ENCODE results near the gene SMIM8.

SMIM8 gene, protein sequence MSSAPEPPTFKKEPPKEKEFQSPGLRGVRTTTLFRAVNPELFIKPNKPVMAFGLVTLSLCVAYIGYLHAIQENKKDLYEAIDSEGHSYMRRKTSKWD

DNA sequence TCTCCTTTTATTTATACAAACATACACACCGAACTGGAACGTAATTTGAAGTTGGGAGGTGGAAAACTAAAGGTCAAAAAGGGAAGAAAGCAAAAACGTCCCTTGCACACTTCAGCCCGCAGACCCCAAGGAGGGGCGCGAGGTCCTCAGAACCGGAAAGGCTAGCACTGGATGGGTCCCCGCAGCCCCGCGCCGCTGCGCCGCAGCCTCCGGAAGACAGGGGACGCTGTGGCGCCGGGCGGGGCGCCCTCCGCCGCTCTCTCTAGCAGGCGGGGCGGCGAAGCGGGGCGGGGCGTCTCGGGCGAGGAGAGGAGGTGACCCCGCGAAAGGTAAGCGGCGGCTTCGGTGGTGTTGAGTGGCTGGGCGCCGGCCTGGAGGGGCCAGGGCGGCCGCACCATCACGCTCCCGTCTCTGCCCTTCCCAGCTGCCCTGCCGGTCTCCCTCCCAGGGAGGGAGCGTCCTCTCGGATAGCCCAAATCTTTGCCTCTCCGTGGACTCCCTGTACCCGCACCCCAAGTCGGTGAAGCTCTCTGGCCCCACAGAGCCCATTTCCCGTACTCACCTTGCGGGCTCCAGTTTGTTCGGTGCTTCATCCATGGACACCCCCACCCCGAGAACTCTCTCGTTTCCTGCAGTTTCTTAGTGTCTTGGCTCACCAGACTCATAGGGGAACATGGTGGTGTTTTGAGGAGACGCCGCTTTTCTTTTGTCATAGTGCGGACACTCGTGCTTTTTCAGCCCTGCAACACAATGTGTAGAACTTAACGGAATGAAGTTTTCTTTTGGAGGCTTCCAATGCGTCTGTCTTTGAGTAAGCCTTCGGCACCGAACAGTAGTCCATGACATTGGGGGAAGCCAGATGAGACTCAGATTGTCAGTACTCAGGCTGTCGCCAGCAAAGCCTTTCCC lies at the start of gene SMIM8:
SMIM8 (plus strand) TSS at position 285 of the 909 bp plus-strand sequence. CDS start 14,444 bp downstream, outside the sequence.
- no peak for DNase-seq (ENCODE audit: extremely low read depth, low read depth)
- TF ChIP-seq, protein P1, sequence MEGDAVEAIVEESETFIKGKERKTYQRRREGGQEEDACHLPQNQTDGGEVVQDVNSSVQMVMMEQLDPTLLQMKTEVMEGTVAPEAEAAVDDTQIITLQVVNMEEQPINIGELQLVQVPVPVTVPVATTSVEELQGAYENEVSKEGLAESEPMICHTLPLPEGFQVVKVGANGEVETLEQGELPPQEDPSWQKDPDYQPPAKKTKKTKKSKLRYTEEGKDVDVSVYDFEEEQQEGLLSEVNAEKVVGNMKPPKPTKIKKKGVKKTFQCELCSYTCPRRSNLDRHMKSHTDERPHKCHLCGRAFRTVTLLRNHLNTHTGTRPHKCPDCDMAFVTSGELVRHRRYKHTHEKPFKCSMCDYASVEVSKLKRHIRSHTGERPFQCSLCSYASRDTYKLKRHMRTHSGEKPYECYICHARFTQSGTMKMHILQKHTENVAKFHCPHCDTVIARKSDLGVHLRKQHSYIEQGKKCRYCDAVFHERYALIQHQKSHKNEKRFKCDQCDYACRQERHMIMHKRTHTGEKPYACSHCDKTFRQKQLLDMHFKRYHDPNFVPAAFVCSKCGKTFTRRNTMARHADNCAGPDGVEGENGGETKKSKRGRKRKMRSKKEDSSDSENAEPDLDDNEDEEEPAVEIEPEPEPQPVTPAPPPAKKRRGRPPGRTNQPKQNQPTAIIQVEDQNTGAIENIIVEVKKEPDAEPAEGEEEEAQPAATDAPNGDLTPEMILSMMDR (IDR thresholded peaks at IDR 0.05; ENCODE audit: low read depth, low read length, missing control alignments), result peak; percentile 99
- H3K4me3 ChIP-seq (replicated peaks; ENCODE audit: low read depth, low read length), result peak within 1 kb of the TSS; percentile 78

DNA sequence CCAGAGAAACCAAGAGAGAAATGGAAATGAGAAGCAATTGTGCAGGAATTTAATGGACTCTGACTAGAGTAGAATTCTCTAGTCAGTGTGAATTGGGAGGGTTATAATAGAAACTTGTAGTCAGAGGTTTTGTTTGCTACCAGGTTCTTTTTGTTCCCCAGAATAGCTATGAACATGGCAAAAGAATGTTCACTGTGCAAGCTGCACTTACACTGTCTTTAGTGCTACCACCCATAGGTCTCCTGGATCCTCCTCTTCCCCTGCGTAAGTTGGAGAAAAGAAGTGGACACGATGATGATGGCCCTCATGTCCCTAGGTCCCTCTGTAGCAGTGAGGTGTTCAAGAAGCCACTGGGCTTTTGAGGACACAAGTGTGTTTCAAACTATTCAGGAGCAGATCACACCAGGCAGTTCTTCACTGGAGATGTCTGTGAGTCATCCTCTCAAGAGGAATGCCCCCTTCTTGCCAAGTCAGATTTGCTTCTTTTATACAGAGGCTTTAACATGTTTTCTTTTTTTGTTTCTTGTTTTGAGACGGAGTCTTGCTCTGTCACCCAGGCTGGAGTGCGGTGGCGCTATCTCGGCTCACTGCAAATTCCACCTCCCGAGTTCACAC lies 47.6 kb upstream of the SMIM8 start:
- H3K4me3 ChIP-seq (replicated peaks; ENCODE audit: low read depth, low read length), result no peak overlapping the region

DNA sequence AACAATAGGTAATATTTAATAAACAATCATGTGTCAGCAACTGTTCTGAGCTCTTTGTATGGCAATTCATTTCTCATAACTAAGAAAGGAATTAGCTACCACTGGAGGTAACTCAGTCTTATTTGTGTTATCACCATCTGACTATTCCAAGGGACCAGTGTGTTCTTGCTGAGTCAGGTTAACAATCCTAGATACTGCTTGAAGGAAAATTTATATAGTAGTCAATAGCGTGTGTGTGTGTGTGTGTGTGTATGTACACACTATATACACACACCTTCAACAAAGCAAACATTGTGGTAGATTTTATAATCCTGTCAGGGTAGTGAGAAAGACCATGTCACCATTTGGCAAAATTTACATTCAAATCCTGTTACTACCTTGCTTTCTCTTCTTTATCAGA lies 45.8 kb upstream of the SMIM8 start:
- no peak overlapping the region for H3K4me3 ChIP-seq (replicated peaks; ENCODE audit: low read depth, low read length)
- no peak for DNase-seq (ENCODE audit: extremely low read depth, low read depth)
- TF ChIP-seq, protein P1 (IDR thresholded peaks at IDR 0.05; ENCODE audit: low read depth, low read length, missing control alignments), result no peak

More for the DNA sequence above, 47.6 kb upstream of the SMIM8 start:
- TF ChIP-seq, protein P1 (IDR thresholded peaks at IDR 0.05; ENCODE audit: low read depth, low read length, missing control alignments), result no peak
- DNase-seq (ENCODE audit: extremely low read depth, low read depth), result peak; percentile 21

DNA sequence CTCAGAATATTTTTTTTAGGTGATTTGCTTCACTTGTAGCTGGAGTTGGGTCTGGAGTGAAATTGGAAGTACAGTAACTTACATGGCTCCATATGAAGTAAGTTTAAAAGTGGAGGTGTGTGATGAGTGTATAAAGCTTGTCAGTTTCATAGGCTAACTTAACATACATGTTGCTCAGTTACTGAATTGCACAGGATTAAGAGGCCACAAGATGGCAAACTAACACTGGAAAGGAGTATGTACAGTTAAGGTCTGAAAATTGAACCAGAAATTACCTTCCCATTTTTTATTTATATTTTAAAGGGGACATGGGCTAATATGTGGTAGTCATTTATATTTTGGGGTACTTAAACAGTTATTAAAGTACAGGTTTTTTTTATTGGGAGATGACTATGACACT lies 45.3 kb upstream of the SMIM8 start:
- TF ChIP-seq, protein P1 (IDR thresholded peaks at IDR 0.05; ENCODE audit: low read depth, low read length, missing control alignments), result peak; percentile 20
- no peak for DNase-seq (ENCODE audit: extremely low read depth, low read depth)
- no peak overlapping the region for H3K4me3 ChIP-seq (replicated peaks; ENCODE audit: low read depth, low read length)

DNA sequence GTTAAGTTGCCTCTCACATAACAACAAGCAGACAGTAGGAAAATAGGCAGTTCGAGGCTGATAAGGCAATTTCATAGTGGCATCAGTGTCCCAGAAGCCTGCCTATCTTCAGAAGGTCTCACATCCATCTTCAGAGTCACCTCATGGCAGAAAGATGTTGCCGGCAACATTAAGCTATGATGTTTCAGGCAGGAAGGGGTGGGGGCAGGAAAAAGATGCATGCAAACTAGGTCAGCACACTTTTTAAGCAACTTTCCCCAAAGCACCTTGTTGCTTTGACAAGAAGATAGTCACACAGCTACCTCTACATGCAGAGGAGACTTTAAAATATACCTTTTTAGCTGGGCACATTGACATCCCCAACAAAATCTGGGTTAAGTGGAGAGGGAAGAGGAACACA lies 43.2 kb upstream of the SMIM8 start:
- no peak for DNase-seq (ENCODE audit: extremely low read depth, low read depth)
- TF ChIP-seq, protein P1 (IDR thresholded peaks at IDR 0.05; ENCODE audit: low read depth, low read length, missing control alignments), result no peak
- H3K4me3 ChIP-seq (replicated peaks; ENCODE audit: low read depth, low read length), result no peak overlapping the region

DNA sequence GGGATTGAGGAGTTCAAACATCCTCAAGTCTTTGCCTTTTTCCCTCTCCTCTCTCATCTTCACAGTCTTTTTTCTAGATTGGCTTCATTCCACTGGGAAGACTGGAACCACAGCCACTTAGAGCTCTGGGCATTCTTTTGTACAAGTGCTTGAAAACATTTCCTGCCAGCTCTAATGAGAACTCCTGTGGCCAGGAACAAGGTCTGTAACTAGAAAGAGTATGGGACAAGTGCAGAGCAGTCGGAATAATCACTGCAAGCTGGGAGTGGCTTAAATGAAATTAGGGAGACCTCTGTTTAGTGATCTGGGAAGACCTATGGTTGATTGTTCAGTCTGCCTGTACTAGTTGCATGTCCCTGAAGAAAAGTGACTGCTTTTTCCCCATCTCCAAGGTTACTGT lies 41.0 kb upstream of the SMIM8 start:
- DNase-seq (ENCODE audit: extremely low read depth, low read depth), result no peak
- TF ChIP-seq, protein P1 (IDR thresholded peaks at IDR 0.05; ENCODE audit: low read depth, low read length, missing control alignments), result no peak
- H3K4me3 ChIP-seq (replicated peaks; ENCODE audit: low read depth, low read length), result no peak overlapping the region

All from HFF-Myc (cell line).